Gastroesophageal sphincter (tissue), 4 donors: ENCODE measurements around the gene IQSEC3. TPM values are rescaled to one million over a fixed set of nuclear protein-coding genes. Genes with fewer than 3 reads are reported as not detected.

Experiments used
- ATAC-seq: fragments of 150-250 bp; one replicate; pipeline ENCODE4 v1.9.1; 2016; ENCODE audit warnings: mild to moderate bottlenecking, moderate library complexity
- H3K27ac ChIP-seq, 4 donors: fragments of 200-600 bp; sonication (generic) in 3 of 4; 1 replicate in 3 of 4; 2 replicates in 1 of 4; pipeline ENCODE4 v1.5.1; 2016 to 2019
- H3K27me3 ChIP-seq: fragments of 200-600 bp; sonication (generic); one replicate; pipeline ENCODE4 v1.5.1; 2019
- H3K36me3 ChIP-seq, 2 donors: fragments of 200-600 bp; sonication (generic); one replicate each; pipeline ENCODE4 v1.5.1; 2019; ENCODE audit warnings: control low read depth in 1 of 2
- H3K4me1 ChIP-seq, 3 donors: fragments of 200-600 bp; sonication (generic); 1 replicate in 2 of 3; 2 replicates in 1 of 3; pipeline ENCODE4 v1.5.1; 2016 to 2019; ENCODE audit warnings: control low read depth in 2 of 3
- H3K4me3 ChIP-seq, 2 donors: fragments of 200-600 bp; sonication (generic); one replicate each; pipeline ENCODE4 v1.5.1; 2019; ENCODE audit warnings: mild to moderate bottlenecking in 1 of 2, moderate library complexity in 1 of 2
- H3K9me3 ChIP-seq, 3 donors: fragments of 200-600 bp; sonication (generic); one replicate each; pipeline ENCODE4 v1.5.1; 2017 to 2019; ENCODE audit warnings: control low read depth in 2 of 3
- EP300 ChIP-seq: sonication (generic); formaldehyde crosslinking; IDR thresholded peaks from one replicate; pipeline ENCODE4 v1.6.1; 2017; ENCODE audit warnings: antibody characterized with exemption, mild to moderate bottlenecking
- POLR2A ChIP-seq, 2 donors: fragments of 450-650 bp; IDR thresholded peaks; one replicate each; pipeline ENCODE4 v1.6.1; 2017; ENCODE audit warnings: antibody characterized with exemption in 2 of 2, mild to moderate bottlenecking in 2 of 2, moderate library complexity in 1 of 2
- POLR2AphosphoS5 ChIP-seq: sonication (generic); formaldehyde crosslinking; IDR thresholded peaks from one replicate; pipeline ENCODE4 v1.6.1; 2017; ENCODE audit warnings: antibody characterized with exemption
- WGBS, 2 donors: methylation state at CpG; one replicate each; pipeline ENCODE4 v1.1.5; 2018; ENCODE audit warnings: low coverage in 1 of 2; 5-methylcytosine and 5-hydroxymethylcytosine counted together
- total RNA-seq, 4 donors: library from RNA; depleted of rRNA; stranded (reverse); fragments of >200 nt; gene quantifications; one replicate each; pipeline ENCODE4 v1.1.0, GENCODE V29; 2016
- TF ChIP-seq, protein P1 (sequence below), 4 experiments: fragments of 200-600 bp in 2 of 4; fragments of 450-650 bp in 2 of 4; sonication (generic) in 1 of 4; IDR thresholded peaks; one replicate each; pipeline ENCODE4 v1.5.1; 2017 to 2019; ENCODE audit warnings: antibody characterized with exemption in 4 of 4, mild to moderate bottlenecking in 2 of 4, moderate library complexity in 2 of 4

Gene IQSEC3
- total RNA-seq, 4 donors from 2014 or later, result 0.07 to 2.4 (median 0.57) TPM

DNA sequence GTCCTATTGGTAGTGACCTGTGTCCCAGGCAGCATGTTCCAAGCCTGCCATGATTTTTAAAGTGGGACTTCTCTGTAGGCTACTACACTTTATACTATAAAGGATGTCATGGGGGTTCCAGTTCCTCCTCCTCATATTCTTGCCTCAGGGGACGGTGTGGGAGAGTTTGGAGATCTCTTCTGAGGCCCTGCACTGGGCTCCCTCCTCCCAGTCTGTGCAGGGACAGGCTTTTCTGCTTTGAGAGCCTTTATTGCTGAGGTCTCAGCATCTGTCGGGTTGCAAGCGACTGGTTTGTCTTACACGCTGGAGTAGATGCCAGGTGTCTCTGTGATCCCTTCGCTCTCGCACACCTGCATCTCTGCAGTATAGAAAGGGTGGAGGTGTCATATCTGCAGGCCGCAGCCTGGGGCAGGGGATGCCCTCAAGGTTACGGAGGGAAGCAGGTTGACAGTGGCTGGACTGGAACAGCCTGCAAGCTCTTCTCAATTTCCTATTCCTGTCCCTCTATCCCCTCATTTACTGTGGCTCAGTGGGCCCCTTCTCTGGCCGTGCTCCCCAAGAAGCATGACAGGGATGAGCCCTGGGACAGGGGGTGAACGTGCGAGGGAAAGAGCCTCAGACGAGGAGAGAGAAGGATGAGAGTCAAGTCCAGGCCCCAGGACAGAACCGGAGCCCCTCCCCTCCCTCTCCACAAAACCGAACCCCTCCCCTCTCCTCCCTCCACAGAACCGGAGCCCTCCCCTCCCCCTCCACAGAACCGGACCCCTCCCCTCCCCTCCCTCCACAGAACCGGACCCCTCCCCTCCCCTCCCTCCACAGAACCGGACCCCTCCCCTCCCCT lies 96.1 kb downstream of the IQSEC3 start:
- TF ChIP-seq EP300 (no peak), POLR2AphosphoS5 (no peak), POLR2A (IDR thresholded peaks at IDR 0.05) (no peak)
- TF ChIP-seq, protein P1, sequence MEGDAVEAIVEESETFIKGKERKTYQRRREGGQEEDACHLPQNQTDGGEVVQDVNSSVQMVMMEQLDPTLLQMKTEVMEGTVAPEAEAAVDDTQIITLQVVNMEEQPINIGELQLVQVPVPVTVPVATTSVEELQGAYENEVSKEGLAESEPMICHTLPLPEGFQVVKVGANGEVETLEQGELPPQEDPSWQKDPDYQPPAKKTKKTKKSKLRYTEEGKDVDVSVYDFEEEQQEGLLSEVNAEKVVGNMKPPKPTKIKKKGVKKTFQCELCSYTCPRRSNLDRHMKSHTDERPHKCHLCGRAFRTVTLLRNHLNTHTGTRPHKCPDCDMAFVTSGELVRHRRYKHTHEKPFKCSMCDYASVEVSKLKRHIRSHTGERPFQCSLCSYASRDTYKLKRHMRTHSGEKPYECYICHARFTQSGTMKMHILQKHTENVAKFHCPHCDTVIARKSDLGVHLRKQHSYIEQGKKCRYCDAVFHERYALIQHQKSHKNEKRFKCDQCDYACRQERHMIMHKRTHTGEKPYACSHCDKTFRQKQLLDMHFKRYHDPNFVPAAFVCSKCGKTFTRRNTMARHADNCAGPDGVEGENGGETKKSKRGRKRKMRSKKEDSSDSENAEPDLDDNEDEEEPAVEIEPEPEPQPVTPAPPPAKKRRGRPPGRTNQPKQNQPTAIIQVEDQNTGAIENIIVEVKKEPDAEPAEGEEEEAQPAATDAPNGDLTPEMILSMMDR (IDR thresholded peaks at IDR 0.05), result no peak
- H3K36me3 ChIP-seq, result no peaks in the 10 kb centered on the region
- no peaks in the 10 kb centered on the region for H3K4me1 ChIP-seq
- H3K27ac ChIP-seq, result no peak overlapping the region
- peaks cover 39% of the 10 kb centered on the region for H3K27me3 ChIP-seq
- H3K9me3 ChIP-seq, result no peaks in the 10 kb centered on the region
- no peak overlapping the region for H3K4me3 ChIP-seq
- 20 to 75% methylated on average over 1 to 4 of the region's 18 CpGs for WGBS, 2 donors
- no peak for ATAC-seq

DNA sequence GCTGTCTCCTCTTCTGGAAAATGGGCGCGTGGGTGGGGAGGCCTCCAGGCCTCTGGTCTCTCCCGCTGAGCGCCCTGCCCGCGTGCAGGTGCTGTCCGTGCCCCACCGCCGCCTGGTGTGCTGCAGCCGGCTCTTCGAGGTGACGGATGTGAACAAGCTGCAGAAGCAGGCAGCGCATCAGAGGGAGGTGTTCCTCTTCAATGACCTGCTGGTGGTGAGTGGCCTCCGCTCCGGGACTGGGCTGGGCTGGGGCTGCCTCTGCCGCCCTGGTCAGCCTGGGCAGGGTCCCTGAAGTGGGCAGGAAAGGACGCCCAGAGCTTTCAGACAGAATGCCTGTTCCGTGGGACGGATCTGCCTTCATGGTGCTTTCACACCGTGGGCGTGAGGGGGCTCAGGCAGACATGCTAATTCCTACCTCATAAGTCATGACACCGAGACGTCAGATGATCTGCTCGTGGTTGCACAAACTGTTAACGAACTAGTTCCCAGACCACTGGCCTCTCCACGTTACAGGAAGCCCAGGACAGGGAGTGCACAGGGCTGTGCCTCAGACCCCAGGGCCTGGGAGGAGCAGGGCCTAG lies 96.9 kb downstream of the IQSEC3 start:
- no peak for ATAC-seq
- Histone ChIP-seq H3K27ac (no peak overlapping the region), H3K4me3 (no peak overlapping the region), H3K27me3 (peaks cover 39% of the 10 kb centered on the region), H3K9me3 (no peaks in the 10 kb centered on the region), H3K36me3 (no peaks in the 10 kb centered on the region), H3K4me1 (no peaks in the 10 kb centered on the region)
- TF ChIP-seq, protein P1 (IDR thresholded peaks at IDR 0.05), result no peak
- TF ChIP-seq EP300 (no peak), POLR2AphosphoS5 (no peak)
- WGBS, 2 donors, result 84 to 100% methylated on average over 1 to 8 of the region's 26 CpGs

DNA sequence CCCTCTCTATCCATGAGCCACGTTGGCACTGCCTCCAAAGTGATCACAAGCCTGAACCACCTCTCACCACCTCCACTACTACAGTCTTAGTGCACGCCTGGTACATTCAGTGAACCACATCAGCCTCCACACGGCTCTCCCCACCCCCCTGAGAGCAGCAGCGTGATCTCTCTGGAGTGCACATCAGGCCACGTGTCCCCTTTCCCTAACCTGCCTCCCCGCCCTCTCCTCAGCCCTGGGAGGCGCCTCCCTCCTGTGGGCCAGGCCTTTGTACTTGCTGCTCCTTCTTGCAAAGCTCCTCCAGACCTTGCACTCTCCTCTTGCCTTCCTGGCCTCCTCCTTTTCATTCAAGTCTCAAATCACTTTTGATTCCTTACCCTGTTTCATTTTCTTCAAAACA lies 97.6 kb downstream of the IQSEC3 start:
- TF ChIP-seq POLR2A (IDR thresholded peaks at IDR 0.05), result no peak
- TF ChIP-seq, protein P1 (IDR thresholded peaks at IDR 0.05), result no peak
- no peak for TF ChIP-seq POLR2AphosphoS5
- no peak for TF ChIP-seq EP300
- Histone ChIP-seq H3K4me3 (no peak overlapping the region), H3K36me3 (no peaks in the 10 kb centered on the region), H3K27me3 (peaks cover 39% of the 10 kb centered on the region), H3K9me3 (no peaks in the 10 kb centered on the region), H3K27ac (no peak overlapping the region), H3K4me1 (no peaks in the 10 kb centered on the region)
- WGBS, 2 donors, result 84% methylated on average over 3 to 4 of the region's 7 CpGs
- ATAC-seq, result no peak

DNA sequence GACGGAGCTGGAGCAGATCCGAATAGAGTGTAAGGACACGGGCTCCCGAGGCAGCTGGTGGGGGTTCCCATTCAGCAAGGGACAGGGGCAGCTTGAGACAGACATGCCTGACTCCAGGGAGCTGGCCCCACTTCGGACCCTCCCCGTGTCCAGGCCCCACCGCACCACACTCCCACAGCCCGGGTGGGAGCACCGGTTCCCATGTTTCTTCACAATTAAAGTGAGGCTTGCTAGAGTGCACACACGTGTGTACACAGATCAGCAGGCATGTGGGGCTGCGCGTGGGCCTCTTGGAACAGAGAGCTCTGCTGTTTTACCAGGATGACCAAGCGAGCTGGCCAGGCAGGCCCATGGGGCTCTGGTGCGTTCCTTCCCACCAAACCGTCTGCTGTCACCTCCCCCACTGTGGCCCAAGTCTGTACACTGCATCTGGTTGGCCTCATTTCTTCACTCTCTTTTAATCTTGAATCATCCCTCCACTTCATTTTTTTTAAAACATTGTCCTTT lies 99.3 kb downstream of the IQSEC3 start:
- Histone ChIP-seq H3K27ac (no peak overlapping the region), H3K4me1 (no peaks in the 10 kb centered on the region), H3K36me3 (no peaks in the 10 kb centered on the region), H3K4me3 (no peak overlapping the region), H3K9me3 (no peaks in the 10 kb centered on the region), H3K27me3 (peaks cover 50% of the 10 kb centered on the region)
- TF ChIP-seq EP300 (no peak), POLR2A (IDR thresholded peaks at IDR 0.05) (no peak), POLR2AphosphoS5 (no peak)
- TF ChIP-seq, protein P1 (IDR thresholded peaks at IDR 0.05), result no peak
- no peak for ATAC-seq
- WGBS, 2 donors, result 68 to 92% methylated on average over 4 to 12 of the region's 15 CpGs
